CD14-positive monocyte (primary cell): ENCODE results near the gene EPN3. TPM values are rescaled to one million over a fixed set of nuclear protein-coding genes. Genes with fewer than 3 reads are reported as not detected.
A peak's percentile ranks its signal among the peaks of the same experiment; 100 is the strongest.

ENCODE experiments used
- DNase-seq, 3 donors: peaks; one replicate each; pipeline ENCODE4 v3.0.0-alpha.2; 2011 to 2022
- H2AFZ ChIP-seq: 2 replicates; pipeline ENCODE4 v1.6.0; 2012; ENCODE audit warnings: mild to moderate bottlenecking, low read depth, low read length, inconsistent platforms; ENCODE audit not compliant: insufficient read depth, poor library complexity, severe bottlenecking
- H3K27ac ChIP-seq, 2 donors: 1 replicate in 1 of 2; 2 replicates in 1 of 2; pipeline ENCODE4 v1.5.1; 2012 to 2013; ENCODE audit warnings: low read length in 2 of 2, control low read depth in 1 of 2, inconsistent platforms in 1 of 2, low read depth in 1 of 2, mild to moderate bottlenecking in 1 of 2
- H3K27me3 ChIP-seq, 2 donors: one replicate each; pipeline versions ENCODE4 v1.6.0 to v1.6.1; 2011 to 2013; ENCODE audit warnings: low read length in 2 of 2; ENCODE audit not compliant: control insufficient read depth in 2 of 2, insufficient read depth in 2 of 2
- H3K36me3 ChIP-seq, 2 donors: replicated peaks in 1 of 2; 1 replicate in 1 of 2; 2 replicates in 1 of 2; pipeline versions ENCODE4 v1.5.1 to v1.6.1; 2012 to 2013; ENCODE audit warnings: low read length in 2 of 2, control low read depth in 1 of 2, inconsistent platforms in 1 of 2, mild to moderate bottlenecking in 1 of 2; ENCODE audit not compliant: insufficient read depth in 2 of 2, control insufficient read depth in 1 of 2
- H3K4me1 ChIP-seq, 2 donors: 1 replicate in 1 of 2; 2 replicates in 1 of 2; pipeline versions ENCODE4 v1.5.1 to v1.6.1; 2012 to 2013; ENCODE audit warnings: low read length in 2 of 2, control low read depth in 1 of 2, inconsistent platforms in 1 of 2, mild to moderate bottlenecking in 1 of 2, moderate library complexity in 1 of 2; ENCODE audit not compliant: insufficient read depth in 2 of 2, control insufficient read depth in 1 of 2
- H3K4me2 ChIP-seq: replicated peaks from 2 replicates; pipeline ENCODE3; 2012; ENCODE audit warnings: low read length, moderate library complexity, mild to moderate bottlenecking; ENCODE audit not compliant: poor library complexity, severe bottlenecking; ENCODE audit errors: extremely low read depth
- H3K4me3 ChIP-seq, 3 experiments: fragments of 200-600 bp in 1 of 3; sonication (generic) in 1 of 3; replicated peaks in 1 of 3; 1 replicate in 2 of 3; 2 replicates in 1 of 3; pipeline ENCODE4 v1.5.1; 2011 to 2013; ENCODE audit warnings: low read length in 3 of 3, mild to moderate bottlenecking in 3 of 3, control low read depth in 2 of 3, low read depth in 2 of 3, inconsistent platforms in 1 of 3, moderate library complexity in 1 of 3
- H3K79me2 ChIP-seq: 2 replicates; pipeline ENCODE4 v1.6.0; 2012; ENCODE audit warnings: mild to moderate bottlenecking, control low read depth, inconsistent platforms, low read length, moderate library complexity; ENCODE audit not compliant: insufficient read depth
- H3K9ac ChIP-seq: 2 replicates; pipeline ENCODE4 v1.6.0; 2017; ENCODE audit warnings: low read length, mild to moderate bottlenecking; ENCODE audit not compliant: insufficient read depth, poor library complexity, severe bottlenecking
- H3K9me3 ChIP-seq, 2 donors: replicated peaks in 1 of 2; 1 replicate in 1 of 2; 2 replicates in 1 of 2; pipeline versions ENCODE4 v1.5.1 to v1.6.1; 2012 to 2013; ENCODE audit warnings: low read length in 2 of 2, control low read depth in 1 of 2; ENCODE audit not compliant: control insufficient read depth in 1 of 2, insufficient read depth in 1 of 2
- H4K20me1 ChIP-seq: 2 replicates; pipeline ENCODE4 v1.6.0; 2012; ENCODE audit warnings: mild to moderate bottlenecking, low read length, control low read depth, moderate library complexity; ENCODE audit not compliant: insufficient read depth
- H3K27ac Mint-ChIP-seq, 7 donors: one replicate each; pipeline ENCODE4 v1.8.0; 2020; ENCODE audit warnings: mild to moderate bottlenecking in 7 of 7, mixed read lengths in 7 of 7, moderate library complexity in 6 of 7, inconsistent platforms in 2 of 7
- H3K27me3 Mint-ChIP-seq, 3 donors: one replicate each; pipeline ENCODE4 v1.8.0; 2021 to 2022; ENCODE audit warnings: low read depth in 3 of 3, mild to moderate bottlenecking in 3 of 3, mixed read lengths in 3 of 3, moderate library complexity in 3 of 3, inconsistent platforms in 1 of 3
- H3K36me3 Mint-ChIP-seq, 2 donors: one replicate each; pipeline ENCODE4 v1.8.0; 2020; ENCODE audit warnings: mixed read lengths in 2 of 2, inconsistent platforms in 1 of 2, mild to moderate bottlenecking in 1 of 2
- H3K4me1 Mint-ChIP-seq: one replicate; pipeline ENCODE4 v1.8.0; 2020; ENCODE audit warnings: mild to moderate bottlenecking, mixed read lengths
- H3K4me3 Mint-ChIP-seq, 2 donors: one replicate each; pipeline ENCODE4 v1.8.0; 2020; ENCODE audit warnings: mild to moderate bottlenecking in 2 of 2, mixed read lengths in 2 of 2, moderate library complexity in 1 of 2
- H3K9me3 Mint-ChIP-seq, 7 donors: one replicate each; pipeline ENCODE4 v1.8.0; 2020 to 2022; ENCODE audit warnings: mixed read lengths in 7 of 7, mild to moderate bottlenecking in 6 of 7, moderate library complexity in 6 of 7, inconsistent platforms in 2 of 7
- CTCF ChIP-seq: fragments of 200-600 bp; IDR thresholded peaks from one replicate; pipeline ENCODE4 v1.8.0; 2022; ENCODE audit warnings: antibody characterized with exemption, mild to moderate bottlenecking
- WGBS: methylation state at CpG from one replicate; pipeline ENCODE4 v1.1.5; 2013; ENCODE audit warnings: missing lambda C conversion rate; ENCODE audit not compliant: insufficient coverage; 5-methylcytosine and 5-hydroxymethylcytosine counted together
- intact Hi-C, 2 donors: fragments of 100-400 bp; cut with micrococcal nuclease; formaldehyde crosslinking; loops; one replicate each; pipeline versions ENCODE4 v1.15.0 to v1.15.1; 2023
- polyA plus RNA-seq, 3 donors: library from polyadenylated mRNA; depleted of rRNA in 1 of 3; unstranded in 2 of 3; stranded (reverse) in 1 of 3; fragments of 300-500 nt in 2 of 3; fragments of >200 nt in 1 of 3; fragmentation: Illumina TruSeq in 2 of 3; gene quantifications; 1 replicate in 2 of 3; 2 replicates in 1 of 3; pipeline ENCODE4 v1.2.3, GENCODE V29; 2012 to 2021

The EPN3 gene
- polyA plus RNA-seq, 3 donors, result not detected

GRCh38 chr17:50534222-50534978 is 1.9 kb downstream of the EPN3 start:
- Mint-ChIP-seq H3K27ac (peak overlapping the region in 1 of 7 donors; percentile 54), H3K4me3 (peak overlapping the region in 1 of 2 donors; percentile 81), H3K4me1 (peaks cover 34% of the 10 kb centered on the region), H3K36me3 (peaks cover 0 to 7% of the 10 kb centered on the region in 2 donors), H3K27me3 (peaks cover 38 to 53% (median 44%) of the 10 kb centered on the region in 3 donors), H3K9me3 (peaks cover 0 to 6% (median 2%) of the 10 kb centered on the region in 7 donors)
- no peaks in the 10 kb centered on the region for H3K9me3 ChIP-seq
- no peaks in the 10 kb centered on the region for H3K36me3 ChIP-seq
- H3K27ac ChIP-seq, result no peak overlapping the region
- H3K4me1 ChIP-seq, result peaks cover 18 to 31% of the 10 kb centered on the region in 2 donors
- no peak overlapping the region for H2AFZ ChIP-seq
- TF ChIP-seq CTCF, result peak; percentile 53
- 69% methylated on average over 19 of the region's 24 CpGs for WGBS
- no peak overlapping the region for H3K4me2 ChIP-seq
- intact Hi-C loops, result no loop called here
- peaks cover 19 to 34% of the 10 kb centered on the region in 2 donors for H3K27me3 ChIP-seq
- H3K79me2 ChIP-seq, result no peaks in the 10 kb centered on the region
- no peak overlapping the region for H3K4me3 ChIP-seq
- no peaks in the 10 kb centered on the region for H4K20me1 ChIP-seq
- no peak overlapping the region for H3K9ac ChIP-seq
- no peak for DNase-seq

GRCh38 chr17:50534979-50535326 is 2.4 kb downstream of the EPN3 start:
- H3K4me1 ChIP-seq, result peaks cover 18 to 31% of the 10 kb centered on the region in 2 donors
- H3K9ac ChIP-seq, result no peak overlapping the region
- no peak overlapping the region for H2AFZ ChIP-seq
- DNase-seq, result no peak
- Mint-ChIP-seq H3K9me3 (peaks cover 0 to 6% (median 2%) of the 10 kb centered on the region in 7 donors), H3K27me3 (peaks cover 36 to 52% (median 46%) of the 10 kb centered on the region in 3 donors), H3K36me3 (peaks cover 0 to 7% of the 10 kb centered on the region in 2 donors), H3K4me1 (peaks cover 34% of the 10 kb centered on the region), H3K27ac (peak overlapping the region in 1 of 7 donors; percentile 54), H3K4me3 (peak overlapping the region in 1 of 2 donors; percentile 81)
- H4K20me1 ChIP-seq, result no peaks in the 10 kb centered on the region
- H3K27ac ChIP-seq, result no peak overlapping the region
- intact Hi-C loops, result no loop called here
- H3K79me2 ChIP-seq, result no peaks in the 10 kb centered on the region
- H3K27me3 ChIP-seq, result peaks cover 19 to 34% of the 10 kb centered on the region in 2 donors
- no peak for TF ChIP-seq CTCF
- 83% methylated on average over 1 of the region's 2 CpGs for whole genome bisulfite sequencing
- H3K36me3 ChIP-seq, result no peaks in the 10 kb centered on the region
- no peak overlapping the region for H3K4me3 ChIP-seq
- H3K4me2 ChIP-seq, result no peak overlapping the region
- H3K9me3 ChIP-seq, result no peaks in the 10 kb centered on the region
